Measurements from ENCODE around the gene ERBB4. TPM values are rescaled to one million over a fixed set of nuclear protein-coding genes. Genes with fewer than 3 reads are reported as not detected.

The ERBB4 gene
- total RNA-seq, 1 donor from 2014 or later, result 5.5 TPM

DNA sequence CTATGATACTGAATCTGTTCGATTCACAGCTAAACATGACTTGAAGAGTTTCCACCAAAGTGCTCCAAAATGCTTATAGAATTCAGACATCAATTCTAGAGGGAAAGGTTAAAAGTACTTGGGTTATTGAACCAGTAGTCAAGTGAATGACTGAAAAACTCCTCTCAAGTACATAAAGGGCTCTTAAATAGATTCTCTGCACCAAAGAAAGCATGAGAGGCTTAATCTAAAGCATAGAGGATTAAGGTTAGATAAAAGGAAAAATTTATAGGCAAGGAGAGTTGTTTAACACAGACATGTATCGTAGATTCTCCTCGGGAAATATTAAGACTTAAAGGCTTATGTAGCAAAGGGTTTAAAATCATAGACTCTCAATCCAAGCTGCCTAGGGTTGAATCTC, 701.4 kb downstream of the ERBB4 start:
- peak; percentile 88 for DNase-seq (ENCODE audit: low spot score)

DNA sequence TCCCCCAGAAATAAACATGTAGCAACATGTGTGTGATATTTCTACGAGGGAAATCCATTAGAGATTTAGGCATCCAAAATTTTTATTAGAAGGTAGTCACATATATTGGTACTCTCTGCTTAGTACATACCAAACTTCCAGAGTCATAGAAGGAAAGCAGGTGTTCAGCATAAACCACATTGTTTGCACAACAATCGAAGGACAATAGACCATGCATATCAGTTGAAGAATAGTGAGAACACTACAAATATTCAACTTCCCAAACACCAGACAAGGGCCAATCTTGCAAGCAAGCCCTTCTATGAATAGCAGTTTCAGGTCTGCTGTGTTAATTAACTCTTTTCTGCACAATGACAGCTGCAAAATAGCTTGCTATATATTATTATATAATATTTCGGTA, 702.2 kb downstream of the ERBB4 start:
- DNase-seq (ENCODE audit: low spot score), result no peak

DNA sequence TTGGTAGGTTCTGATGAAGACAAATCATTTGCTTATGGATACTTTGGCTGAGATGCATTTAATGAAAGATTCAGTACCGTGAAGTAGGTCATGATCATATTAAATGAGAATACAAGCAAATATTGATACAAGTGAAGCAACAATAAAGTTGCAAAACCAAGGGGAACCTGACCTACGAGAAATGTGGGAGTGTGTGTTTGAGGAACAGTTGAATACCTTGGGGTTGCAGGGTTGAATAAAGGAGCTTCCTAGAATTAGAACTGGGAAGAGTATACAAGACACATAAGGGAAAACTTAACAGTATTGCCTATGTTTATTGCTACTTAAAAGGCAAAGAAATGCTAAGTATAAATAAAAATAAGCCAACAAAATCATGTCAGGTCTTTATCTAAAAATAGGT, 702.9 kb downstream of the ERBB4 start:
- DNase-seq (ENCODE audit: low spot score), result no peak

DNA sequence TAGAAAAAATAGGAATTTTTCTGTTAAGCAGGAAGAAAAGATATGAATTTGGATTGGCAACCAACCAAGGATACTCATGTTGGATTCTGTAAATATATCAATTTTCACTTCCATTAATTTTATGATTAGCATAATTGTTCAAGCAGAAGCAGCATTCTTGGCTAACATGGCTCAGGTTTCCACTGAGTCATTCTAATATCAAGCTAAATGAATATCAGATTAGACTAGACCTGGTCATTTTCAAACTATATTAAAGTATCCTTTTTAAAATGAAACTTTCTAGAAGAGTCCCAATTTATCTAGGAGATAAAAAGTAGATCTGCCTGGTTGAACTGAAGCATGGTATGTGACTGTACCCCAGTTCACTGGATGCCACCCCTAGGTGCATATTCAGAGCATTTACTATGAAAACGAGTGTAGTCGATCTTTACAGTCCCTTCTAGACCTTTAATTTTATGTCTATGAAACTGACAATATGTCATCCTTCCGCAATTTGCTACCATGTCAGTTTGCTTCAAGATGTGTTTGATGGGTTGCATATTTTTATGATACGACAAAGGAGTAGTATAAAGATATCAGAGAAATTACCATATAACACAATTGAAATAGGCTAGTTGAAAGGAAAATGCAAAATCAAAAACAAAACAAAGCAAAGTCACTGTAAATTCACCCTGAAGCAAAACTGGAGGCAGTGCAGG, 704.9 kb downstream of the ERBB4 start:
- no peak for DNase-seq (ENCODE audit: low spot score)

- no peak for DNase-seq (ENCODE audit: low spot score)
Measured at GRCh38 chr2:211829725-211830124, 708.9 kb downstream of the ERBB4 start.

GRCh38 chr2:211823886-211824479, 714.6 kb downstream of the ERBB4 start:
- no peak for DNase-seq (ENCODE audit: low spot score)

GRCh38 chr2:211822686-211823335, 715.8 kb downstream of the ERBB4 start:
- no peak for DNase-seq (ENCODE audit: low spot score)

- no peak for DNase-seq (ENCODE audit: low spot score)
Measured at GRCh38 chr2:211816754-211817153, 721.8 kb downstream of the ERBB4 start.

- DNase-seq (ENCODE audit: low spot score), result no peak
Measured at GRCh38 chr2:211812587-211812986, 726.0 kb downstream of the ERBB4 start.

DNA sequence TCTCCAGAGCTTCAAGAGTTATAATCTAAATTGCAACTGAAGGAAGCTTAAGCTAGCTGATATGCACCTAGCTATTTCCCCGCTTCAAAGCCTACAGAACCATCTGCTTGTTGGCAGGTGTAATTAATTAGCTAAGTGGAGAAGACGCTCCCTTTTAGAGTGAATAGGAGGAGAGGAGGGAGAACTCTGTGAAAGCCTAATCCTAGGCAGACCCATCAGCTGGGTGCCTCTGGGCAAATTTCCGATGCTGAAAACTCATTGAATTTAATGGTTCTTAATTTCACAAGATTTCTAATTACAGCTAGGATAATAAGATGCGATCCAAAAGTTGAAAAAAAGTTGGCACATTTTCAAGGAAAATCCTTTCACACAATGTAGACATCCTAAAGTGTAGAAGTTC, 735.9 kb downstream of the ERBB4 start:
- no peak for DNase-seq (ENCODE audit: low spot score)

DNA sequence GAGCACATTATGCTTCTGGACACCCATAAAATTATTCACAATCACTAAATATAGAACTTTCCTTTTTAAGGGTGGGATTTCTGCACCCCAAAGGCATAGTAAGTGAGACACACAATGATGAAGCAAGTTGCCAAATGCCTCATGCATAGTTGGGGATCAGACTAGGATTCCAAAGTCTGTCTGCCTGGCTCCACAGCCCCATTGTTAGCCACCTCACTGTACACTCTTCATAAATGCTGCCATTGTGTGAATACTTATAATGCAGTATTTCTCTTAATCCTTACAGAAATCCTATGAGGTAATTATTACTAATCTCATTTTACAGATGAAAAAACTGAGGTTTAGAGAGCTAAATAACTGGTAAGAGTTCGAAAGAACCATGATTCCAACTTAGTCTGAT, 738.6 kb downstream of the ERBB4 start:
- DNase-seq (ENCODE audit: low spot score), result no peak

GRCh38 chr2:211798868-211799267, 739.7 kb downstream of the ERBB4 start:
- DNase-seq (ENCODE audit: low spot score), result no peak

DNA sequence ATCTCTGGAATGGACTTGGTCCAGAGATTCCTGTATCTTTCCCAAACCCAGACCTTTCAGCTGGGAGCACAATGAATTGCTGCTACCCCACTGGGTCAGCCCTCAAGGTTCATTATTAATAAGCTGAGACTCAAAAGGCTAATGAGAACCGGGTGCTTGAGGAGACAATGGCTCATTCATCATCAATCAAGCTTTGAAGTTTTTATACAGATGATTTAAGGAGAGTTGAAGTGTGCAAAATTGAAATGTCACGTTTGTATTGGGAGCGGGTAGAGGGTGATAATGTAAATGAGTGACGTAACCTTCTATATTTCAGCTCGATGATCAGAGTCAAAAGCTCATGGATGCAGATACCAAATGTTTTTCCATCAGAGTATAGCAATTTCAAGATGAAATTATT, 744.9 kb downstream of the ERBB4 start:
- DNase-seq (ENCODE audit: low spot score), result no peak

DNA sequence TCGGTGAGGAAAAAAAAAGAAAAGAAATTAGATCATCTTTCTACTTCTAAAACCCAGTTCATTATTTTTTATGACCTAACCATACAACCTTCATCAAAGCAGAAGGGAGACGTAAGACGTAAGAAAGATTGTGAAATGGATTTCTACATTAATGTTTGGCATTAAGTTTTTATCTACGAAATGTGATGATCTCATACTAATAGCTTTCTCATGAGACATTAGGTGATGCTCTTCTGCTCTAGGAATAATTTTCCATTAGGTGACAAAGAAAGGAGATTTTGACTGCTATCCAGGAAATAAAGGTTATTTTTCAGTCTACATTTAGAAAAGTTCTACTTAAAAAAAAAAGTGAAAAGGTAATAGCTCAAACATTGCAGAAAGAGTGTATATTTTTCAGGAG, 748.6 kb downstream of the ERBB4 start:
- peak; percentile 7 for DNase-seq (ENCODE audit: low spot score)

- no peak for DNase-seq (ENCODE audit: low spot score)
Measured at GRCh38 chr2:211766689-211767088, 771.9 kb downstream of the ERBB4 start.

DNA sequence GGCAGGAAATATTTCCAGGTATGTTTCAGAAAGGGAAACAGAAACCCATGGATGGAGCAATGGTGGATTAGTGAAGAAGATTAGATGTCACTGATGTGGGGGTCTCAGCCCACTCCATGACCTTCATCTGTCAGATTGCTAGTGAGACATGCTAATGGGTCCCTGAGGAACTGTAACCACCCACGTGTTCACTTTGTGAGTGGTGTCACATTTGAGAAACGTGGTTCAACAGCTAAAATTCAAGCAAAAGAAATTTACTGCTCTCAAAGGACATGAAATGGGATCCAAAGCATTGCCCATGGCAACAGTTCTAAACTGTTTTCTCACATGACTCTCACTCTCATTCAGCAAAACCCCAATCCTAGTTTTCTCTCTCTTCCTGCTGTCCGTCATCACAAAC, 776.1 kb downstream of the ERBB4 start:
- no peak for DNase-seq (ENCODE audit: low spot score)

DNA sequence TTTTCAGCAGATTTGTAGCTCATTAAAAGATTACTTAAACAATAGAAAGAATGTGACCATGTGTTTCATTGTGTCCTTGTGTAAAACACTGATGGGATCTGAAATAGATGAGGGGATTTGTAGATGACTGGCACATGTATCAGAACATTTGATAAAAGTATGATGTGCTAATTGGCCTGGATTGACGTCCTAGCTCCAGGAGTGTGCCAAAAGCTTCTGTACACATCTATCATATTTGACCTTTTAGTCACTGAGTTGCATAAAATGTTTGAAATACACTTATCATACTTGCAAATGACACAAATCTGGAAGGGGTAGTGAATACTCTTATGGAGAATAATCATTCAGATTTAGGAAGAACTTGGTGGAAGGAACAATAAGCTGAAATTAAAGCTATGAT, 778.5 kb downstream of the ERBB4 start:
- no peak for DNase-seq (ENCODE audit: low spot score)

GRCh38 chr2:211756266-211756665, 782.3 kb downstream of the ERBB4 start:
- peak; percentile 75 for DNase-seq (ENCODE audit: low spot score)

DNA sequence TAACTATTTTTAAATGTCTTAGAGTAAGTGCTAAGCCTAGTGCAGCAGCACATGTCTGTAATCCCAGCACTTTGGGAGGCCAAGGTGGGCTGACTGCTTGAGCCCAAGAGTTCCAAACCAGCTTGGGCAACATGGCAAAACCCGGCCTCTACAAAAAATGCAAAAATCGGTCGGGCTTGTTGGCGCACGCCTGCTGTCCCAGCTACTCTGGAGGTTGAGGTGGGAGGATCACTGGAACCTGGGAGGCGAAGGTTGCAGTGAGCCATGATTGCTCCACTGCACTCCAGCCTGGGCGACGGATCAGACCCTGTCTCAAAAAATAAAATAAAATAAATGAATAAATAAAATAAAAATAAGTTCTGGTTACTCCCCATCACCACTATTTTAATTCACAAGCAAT, 783.4 kb downstream of the ERBB4 start:
- DNase-seq (ENCODE audit: low spot score), result no peak

DNA sequence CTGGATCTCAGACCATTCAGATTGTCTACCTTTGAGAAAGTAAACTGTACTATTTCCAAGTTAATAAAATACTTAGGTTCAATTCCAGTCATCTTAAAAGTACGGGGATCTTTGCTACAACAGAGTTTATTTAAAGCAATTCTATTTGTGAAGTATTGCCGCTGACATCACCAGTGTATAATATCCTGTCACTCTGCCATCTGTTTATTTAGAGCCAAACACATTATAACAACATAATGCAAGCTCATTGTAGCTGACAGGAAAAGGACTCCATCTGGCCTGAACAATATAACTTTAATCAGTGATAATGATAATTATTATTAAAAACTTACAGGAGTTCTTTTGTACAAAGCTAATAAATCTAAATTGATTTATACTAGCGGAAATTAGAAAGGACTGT, 786.8 kb downstream of the ERBB4 start:
- DNase-seq (ENCODE audit: low spot score), result no peak

GRCh38 chr2:211748339-211748738, 790.3 kb downstream of the ERBB4 start:
- DNase-seq (ENCODE audit: low spot score), result no peak

- peak; percentile 70 for DNase-seq (ENCODE audit: low spot score)
Measured at GRCh38 chr2:211745295-211746097, 793.1 kb downstream of the ERBB4 start.

Data from umbilical cord (tissue), 2 donors.